Measurements from ENCODE around the gene TBC1D14. TPM values are rescaled to one million over a fixed set of nuclear protein-coding genes. Genes with fewer than 3 reads are reported as not detected.

The TBC1D14 gene
- total and polyA plus RNA-seq, 2 of the 4 experiments (the other 2 are of a cell fraction), result 31.7 to 40.7 TPM

DNA sequence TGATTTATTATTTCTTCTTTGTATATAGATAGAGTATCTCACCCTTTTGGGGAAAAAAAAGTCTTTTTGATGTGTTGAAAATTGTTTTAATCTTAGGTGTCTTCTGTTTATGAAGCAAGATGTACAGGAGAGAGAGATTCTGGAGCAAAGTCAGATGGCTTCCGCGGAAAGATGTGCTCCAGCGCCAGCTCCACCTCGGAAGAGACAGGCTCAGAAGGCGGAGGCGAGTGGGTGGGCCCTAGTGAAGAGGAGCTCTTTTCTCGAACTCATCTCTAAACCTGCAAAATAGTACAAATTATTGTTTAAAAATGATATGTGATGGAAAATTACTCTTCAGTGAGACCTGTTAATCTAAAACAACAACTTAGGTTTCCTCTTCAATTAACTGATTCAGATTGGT lies 28.9 kb upstream of the TBC1D14 start:
- no peaks in the 10 kb centered on the region for H3K27me3 ChIP-seq (ENCODE audit: control insufficient read depth, insufficient read depth, low read length)
- H2AFZ ChIP-seq (replicated peaks; ENCODE audit: low read length, poor library complexity), result no peak overlapping the region
- no peak overlapping the region for H3K18ac ChIP-seq (ENCODE audit: low read depth, low read length)
- ChIA-PET CTCF (no interaction called here), POLR2A (ENCODE audit: unreplicated experiment) (no interaction called here)
- peaks cover 43% of the 10 kb centered on the region for H3K36me3 ChIP-seq (ENCODE audit: control insufficient read depth, insufficient read depth, low read length)
- no peak overlapping the region for H2AK5ac ChIP-seq (ENCODE audit: low read depth, low read length)
- H3K56ac ChIP-seq (ENCODE audit: extremely low read depth, insufficient read depth, low read length), result no peak overlapping the region
- H3K79me1 ChIP-seq (ENCODE audit: low read depth in 1 of 2, low read length in 2 of 2), result peaks cover 4 to 13% of the 10 kb centered on the region in 2 experiments; a peak in 3 of 4 replicates
- H4K8ac ChIP-seq (ENCODE audit: low read depth in 2 of 2, low read length in 2 of 2), result no peak overlapping the region
- no peak overlapping the region for H3K4me2 ChIP-seq (ENCODE audit: low read depth, low read length)
- dilution Hi-C loops (cut with HindIII; ENCODE audit: low sequenced_read_pairs, unreplicated experiment) (no loop called here), in situ Hi-C loops (cut with MboI; ENCODE audit: low sequenced_read_pairs) (no loop called here), intact Hi-C loops (cut with micrococcal nuclease) (no loop called here)
- no peak overlapping the region for H2BK120ac ChIP-seq (ENCODE audit: low read depth, low read length)
- H3K27ac ChIP-seq (ENCODE audit: insufficient read depth, low read length), result no peak overlapping the region
- BruUV-seq (replicated peaks), result no TSS peak
- H2AK9ac ChIP-seq (replicated peaks; ENCODE audit: low read depth, low read length, poor library complexity), result no peak overlapping the region
- H3K23ac ChIP-seq (ENCODE audit: low read depth, low read length), result no peak overlapping the region
- no peak overlapping the region for H3K4me3 ChIP-seq (ENCODE audit: insufficient read depth, low read depth, low read length)
- ATAC-seq (ENCODE audit: low read depth), result no peak
- no peak overlapping the region for H4K91ac ChIP-seq (ENCODE audit: insufficient read depth, low read depth, low read length)
- H4K20me1 ChIP-seq (ENCODE audit: insufficient read depth, low read length), result no peaks in the 10 kb centered on the region
- H2BK20ac ChIP-seq (ENCODE audit: low read depth, low read length), result no peak overlapping the region
- no peak overlapping the region for H2BK5ac ChIP-seq (ENCODE audit: low read depth, low read length, poor library complexity, severe bottlenecking)
- no peaks in the 10 kb centered on the region for H3K9me3 ChIP-seq (ENCODE audit: control insufficient read depth, insufficient read depth, low read length)
- no peak for DNase-seq
- H3K4ac ChIP-seq (ENCODE audit: low read depth, low read length), result no peak overlapping the region
- H2BK15ac ChIP-seq (ENCODE audit: low read depth, low read length), result no peak overlapping the region
- no peak overlapping the region for H3K14ac ChIP-seq (replicated peaks; ENCODE audit: low read depth, low read length)
- no CpG with 5 or more reads among the region's 7 CpGs for WGBS, 2 experiments (ENCODE audit: extremely low coverage in 2 of 2, insufficient read length in 1 of 2)
- no peak overlapping the region for H4K5ac ChIP-seq (ENCODE audit: low read depth, low read length)
- H3K9me1 ChIP-seq (ENCODE audit: insufficient read depth, low read length), result peaks cover 7% of the 10 kb centered on the region; the same call in 1 of the 2 replicates
- TF ChIP-seq FOS (IDR thresholded peaks at IDR 0.05; ENCODE audit: low read depth, low read length) (no peak), MAZ (IDR thresholded peaks at IDR 0.05; ENCODE audit: borderline replicate concordance, low read depth, low read length) (no peak), NFE2L2 (IDR thresholded peaks at IDR 0.05; ENCODE audit: low read depth, low read length) (no peak), RAD21 (IDR thresholded peaks at IDR 0.05; ENCODE audit: low read length) (no peak), POLR2A (IDR thresholded peaks at IDR 0.05; ENCODE audit: low read depth, low read length) (no peak), RCOR1 (IDR thresholded peaks at IDR 0.05; ENCODE audit: insufficient replicate concordance, low read length) (no peak)
- no peak overlapping the region for H3K9ac ChIP-seq (ENCODE audit: low read depth, low read length)
- H3K4me1 ChIP-seq (ENCODE audit: control insufficient read depth, insufficient read depth, low read length), result peaks cover 7% of the 10 kb centered on the region
